Measurements from ENCODE around the gene CAPRIN1.
A peak's percentile ranks its signal among the peaks of the same experiment; 100 is the strongest.
"Not testable (repeated sequence)": the region's sequence is repeated elsewhere in the genome, so short reads cannot be mapped to it uniquely, and the experiment has no call there.

The CAPRIN1 gene

DNA sequence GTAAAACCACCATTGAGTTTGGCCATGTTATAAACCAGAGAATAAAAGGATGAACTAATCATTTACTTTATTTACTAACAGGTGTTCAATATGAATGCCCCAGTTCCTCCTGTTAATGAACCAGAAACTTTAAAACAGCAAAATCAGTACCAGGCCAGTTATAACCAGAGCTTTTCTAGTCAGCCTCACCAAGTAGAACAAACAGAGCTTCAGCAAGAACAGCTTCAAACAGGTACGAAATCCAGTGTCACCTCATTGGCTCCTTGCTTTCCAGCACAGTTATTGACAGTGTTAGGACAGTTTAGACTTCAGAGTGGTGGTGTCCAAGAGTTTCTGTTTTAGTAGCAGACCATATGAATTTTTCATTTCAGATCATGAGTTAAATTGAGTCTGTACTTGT lies 40.3 kb downstream of the CAPRIN1 start:
- H3K36me3 ChIP-seq (ENCODE audit: insufficient read depth, low read length) = peaks cover 96% of the 10 kb centered on the region
- peaks cover 20% of the 10 kb centered on the region; the same call in 1 of the 2 replicates for H3K79me2 ChIP-seq (ENCODE audit: insufficient read depth, low read length)

DNA sequence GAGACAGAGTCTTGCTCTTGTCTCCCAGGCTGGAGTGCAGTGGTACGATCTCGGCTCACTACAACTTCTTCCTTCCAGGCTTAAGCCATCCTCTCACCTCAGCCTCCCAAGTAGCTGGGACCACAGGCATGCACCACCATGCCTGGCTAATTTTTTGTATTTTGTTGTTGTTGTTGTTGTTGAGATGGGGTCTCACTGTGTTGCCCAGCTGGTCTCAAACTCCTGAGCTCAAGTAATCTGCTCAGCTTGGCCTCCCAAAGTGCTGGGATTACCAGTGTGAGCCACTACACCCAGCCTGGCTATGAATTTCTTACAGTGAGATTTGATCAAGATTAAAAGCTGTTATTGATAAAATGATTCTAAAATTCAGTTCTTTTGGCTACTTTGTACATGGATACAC lies 43.4 kb downstream of the CAPRIN1 start:
- peaks cover 99% of the 10 kb centered on the region for H3K36me3 ChIP-seq (ENCODE audit: insufficient read depth, low read length)
- H3K27me3 ChIP-seq (ENCODE audit: insufficient read depth, low read length, poor library complexity, severe bottlenecking); H3K9me3 ChIP-seq (ENCODE audit: insufficient read depth, low read depth, low read length); H3K4me1 ChIP-seq (ENCODE audit: insufficient read depth, low read length, poor library complexity, severe bottlenecking); H3K4me3 ChIP-seq (ENCODE audit: low read length, poor library complexity, severe bottlenecking); H3K4me2 ChIP-seq (ENCODE audit: low read depth, low read length, poor library complexity, severe bottlenecking); H3K9ac ChIP-seq (ENCODE audit: low read depth, low read length, poor library complexity, severe bottlenecking); H2AFZ ChIP-seq (ENCODE audit: low read length); H3K9me2 ChIP-seq (replicated peaks; ENCODE audit: low read depth, low read length): not testable (repeated sequence)
- H4K20me1 ChIP-seq (ENCODE audit: insufficient read depth, low read length, poor library complexity, severe bottlenecking) = peaks cover 55% of the 10 kb centered on the region
- H3F3A ChIP-seq (ENCODE audit: low read depth) = peaks cover 16% of the 10 kb centered on the region; the same call in 1 of the 2 replicates
- H3K79me2 ChIP-seq (ENCODE audit: insufficient read depth, low read length) = peaks cover 20% of the 10 kb centered on the region; the same call in 1 of the 2 replicates

More for the DNA sequence above, 40.3 kb downstream of the CAPRIN1 start:
- no peak overlapping the region for H3K4me2 ChIP-seq (ENCODE audit: low read depth, low read length, poor library complexity, severe bottlenecking)
- TF ChIP-seq, protein P1, sequence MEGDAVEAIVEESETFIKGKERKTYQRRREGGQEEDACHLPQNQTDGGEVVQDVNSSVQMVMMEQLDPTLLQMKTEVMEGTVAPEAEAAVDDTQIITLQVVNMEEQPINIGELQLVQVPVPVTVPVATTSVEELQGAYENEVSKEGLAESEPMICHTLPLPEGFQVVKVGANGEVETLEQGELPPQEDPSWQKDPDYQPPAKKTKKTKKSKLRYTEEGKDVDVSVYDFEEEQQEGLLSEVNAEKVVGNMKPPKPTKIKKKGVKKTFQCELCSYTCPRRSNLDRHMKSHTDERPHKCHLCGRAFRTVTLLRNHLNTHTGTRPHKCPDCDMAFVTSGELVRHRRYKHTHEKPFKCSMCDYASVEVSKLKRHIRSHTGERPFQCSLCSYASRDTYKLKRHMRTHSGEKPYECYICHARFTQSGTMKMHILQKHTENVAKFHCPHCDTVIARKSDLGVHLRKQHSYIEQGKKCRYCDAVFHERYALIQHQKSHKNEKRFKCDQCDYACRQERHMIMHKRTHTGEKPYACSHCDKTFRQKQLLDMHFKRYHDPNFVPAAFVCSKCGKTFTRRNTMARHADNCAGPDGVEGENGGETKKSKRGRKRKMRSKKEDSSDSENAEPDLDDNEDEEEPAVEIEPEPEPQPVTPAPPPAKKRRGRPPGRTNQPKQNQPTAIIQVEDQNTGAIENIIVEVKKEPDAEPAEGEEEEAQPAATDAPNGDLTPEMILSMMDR (conservative IDR thresholded peaks at IDR 0.05; ENCODE audit: low read length) = no peak
- no peak for TF ChIP-seq EZH2phosphoT487 (IDR thresholded peaks at IDR 0.05; ENCODE audit: borderline replicate concordance)
- H3K4me1 ChIP-seq (ENCODE audit: insufficient read depth, low read length, poor library complexity, severe bottlenecking) = no peaks in the 10 kb centered on the region
- H2AFZ ChIP-seq (ENCODE audit: low read length) = no peak overlapping the region
- H3K9ac ChIP-seq (ENCODE audit: low read depth, low read length, poor library complexity, severe bottlenecking) = no peak overlapping the region
- peaks cover 71% of the 10 kb centered on the region for H4K20me1 ChIP-seq (ENCODE audit: insufficient read depth, low read length, poor library complexity, severe bottlenecking)
- 0 out of 2 replicates have a peak, but pooled peaks cover 4% of the 10 kb centered on the region for H3F3A ChIP-seq (ENCODE audit: low read depth)
- no peaks in the 10 kb centered on the region for H3K27me3 ChIP-seq (ENCODE audit: insufficient read depth, low read length, poor library complexity, severe bottlenecking)
- no peak overlapping the region for H3K4me3 ChIP-seq (ENCODE audit: low read length, poor library complexity, severe bottlenecking)
- no peaks in the 10 kb centered on the region for H3K9me3 ChIP-seq (ENCODE audit: insufficient read depth, low read depth, low read length)
- H3K9me2 ChIP-seq (replicated peaks; ENCODE audit: low read depth, low read length) = no peaks in the 10 kb centered on the region

DNA sequence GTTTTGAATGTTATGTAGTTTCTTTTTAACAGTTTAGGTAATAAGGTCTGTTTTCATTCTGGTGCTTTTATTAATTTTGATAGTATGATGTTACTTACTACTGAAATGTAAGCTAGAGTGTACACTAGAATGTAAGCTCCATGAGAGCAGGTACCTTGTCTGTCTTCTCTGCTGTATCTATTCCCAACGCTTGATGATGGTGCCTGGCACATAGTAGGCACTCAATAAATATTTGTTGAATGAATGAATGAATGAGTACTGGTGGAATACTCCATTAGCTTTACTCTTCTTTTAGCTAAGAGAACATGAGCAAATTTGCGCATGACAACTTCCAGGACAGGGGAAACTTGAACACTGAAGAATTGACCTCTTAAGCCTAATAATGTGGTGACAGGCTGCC lies 47.3 kb downstream of the CAPRIN1 start:
- Histone ChIP-seq H3K9me2 (replicated peaks; ENCODE audit: low read depth, low read length) (no peaks in the 10 kb centered on the region), H2AFZ (ENCODE audit: low read length) (no peak overlapping the region), H3K4me2 (ENCODE audit: low read depth, low read length, poor library complexity, severe bottlenecking) (no peak overlapping the region), H3K36me3 (ENCODE audit: insufficient read depth, low read length) (peaks cover 84% of the 10 kb centered on the region), H3K4me1 (ENCODE audit: insufficient read depth, low read length, poor library complexity, severe bottlenecking) (no peaks in the 10 kb centered on the region), H3K9me3 (ENCODE audit: insufficient read depth, low read depth, low read length) (no peaks in the 10 kb centered on the region), H3F3A (ENCODE audit: low read depth) (peaks cover 21% of the 10 kb centered on the region; the same call in 1 of the 2 replicates), H4K20me1 (ENCODE audit: insufficient read depth, low read length, poor library complexity, severe bottlenecking) (peaks cover 38% of the 10 kb centered on the region), H3K9ac (ENCODE audit: low read depth, low read length, poor library complexity, severe bottlenecking) (no peak overlapping the region), H3K79me2 (ENCODE audit: insufficient read depth, low read length) (peaks cover 7% of the 10 kb centered on the region; the same call in 1 of the 2 replicates), H3K4me3 (ENCODE audit: low read length, poor library complexity, severe bottlenecking) (no peak overlapping the region), H3K27me3 (ENCODE audit: insufficient read depth, low read length, poor library complexity, severe bottlenecking) (no peaks in the 10 kb centered on the region)
- TF ChIP-seq, protein P1 (conservative IDR thresholded peaks at IDR 0.05; ENCODE audit: low read length) = no peak
- no peak for TF ChIP-seq EZH2phosphoT487 (IDR thresholded peaks at IDR 0.05; ENCODE audit: borderline replicate concordance)

DNA sequence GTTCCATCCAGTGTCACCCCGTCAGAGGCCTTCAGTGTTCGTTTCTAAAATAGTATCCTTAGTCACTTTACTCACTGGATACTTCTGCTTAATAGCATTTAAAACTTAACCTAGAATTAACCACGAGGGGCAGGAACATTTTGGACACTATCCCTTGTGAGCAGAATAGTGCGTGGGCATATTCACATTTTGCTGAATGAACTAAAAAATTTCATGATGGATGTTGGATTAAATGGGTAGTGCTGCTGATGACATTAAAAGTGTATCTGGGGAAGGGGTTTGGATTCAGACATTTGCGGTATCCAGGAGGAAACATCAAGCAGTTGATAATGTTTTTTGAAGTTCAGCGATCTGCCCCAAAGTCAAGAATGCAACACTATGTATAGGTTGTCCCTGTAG lies 53.1 kb downstream of the CAPRIN1 start:
- no peaks in the 10 kb centered on the region for H3K9me3 ChIP-seq (ENCODE audit: insufficient read depth, low read depth, low read length)
- peak overlapping the region; percentile 77 for H3K4me2 ChIP-seq (ENCODE audit: low read depth, low read length, poor library complexity, severe bottlenecking)
- H4K20me1 ChIP-seq (ENCODE audit: insufficient read depth, low read length, poor library complexity, severe bottlenecking) = no peaks in the 10 kb centered on the region
- peak overlapping the region; percentile 76 for H3K9ac ChIP-seq (ENCODE audit: low read depth, low read length, poor library complexity, severe bottlenecking)
- peaks cover 9% of the 10 kb centered on the region; the same call in 1 of the 2 replicates for H3F3A ChIP-seq (ENCODE audit: low read depth)
- TF ChIP-seq, protein P1 (conservative IDR thresholded peaks at IDR 0.05; ENCODE audit: low read length) = no peak
- peaks cover 16% of the 10 kb centered on the region for H3K4me1 ChIP-seq (ENCODE audit: insufficient read depth, low read length, poor library complexity, severe bottlenecking)
- peaks cover 33% of the 10 kb centered on the region for H3K79me2 ChIP-seq (ENCODE audit: insufficient read depth, low read length)
- peaks cover 33% of the 10 kb centered on the region for H3K36me3 ChIP-seq (ENCODE audit: insufficient read depth, low read length)
- H3K27me3 ChIP-seq (ENCODE audit: insufficient read depth, low read length, poor library complexity, severe bottlenecking) = no peaks in the 10 kb centered on the region
- no peaks in the 10 kb centered on the region for H3K9me2 ChIP-seq (replicated peaks; ENCODE audit: low read depth, low read length)
- peak overlapping the region; percentile 82 for H3K4me3 ChIP-seq (ENCODE audit: low read length, poor library complexity, severe bottlenecking)
- H2AFZ ChIP-seq (ENCODE audit: low read length) = peak overlapping the region; percentile 39; the same call in 1 of the 2 replicates
